Measurements from ENCODE around the gene KCNAB3.

The KCNAB3 gene

DNA sequence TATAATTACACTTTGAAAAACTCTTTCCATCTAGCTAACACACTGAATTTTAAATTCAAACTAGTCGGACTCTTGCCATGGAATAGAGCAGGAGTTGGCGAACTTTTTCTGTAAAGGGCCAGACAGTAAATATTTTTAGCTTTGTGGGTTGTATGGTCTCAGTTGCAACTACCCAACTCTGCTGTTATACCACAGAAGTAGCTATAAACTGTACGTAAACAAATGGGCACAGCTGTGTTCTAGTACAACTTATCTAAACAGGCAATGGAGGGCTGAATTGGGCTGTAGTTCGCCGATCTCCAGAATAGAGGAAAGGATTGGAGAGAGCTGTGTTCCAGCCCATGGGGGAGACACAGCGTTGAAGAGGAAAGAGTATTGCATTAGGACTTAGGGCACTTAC, 11.1 kb upstream of the KCNAB3 start:
- no peak for DNase-seq (ENCODE audit: low read depth)

DNA sequence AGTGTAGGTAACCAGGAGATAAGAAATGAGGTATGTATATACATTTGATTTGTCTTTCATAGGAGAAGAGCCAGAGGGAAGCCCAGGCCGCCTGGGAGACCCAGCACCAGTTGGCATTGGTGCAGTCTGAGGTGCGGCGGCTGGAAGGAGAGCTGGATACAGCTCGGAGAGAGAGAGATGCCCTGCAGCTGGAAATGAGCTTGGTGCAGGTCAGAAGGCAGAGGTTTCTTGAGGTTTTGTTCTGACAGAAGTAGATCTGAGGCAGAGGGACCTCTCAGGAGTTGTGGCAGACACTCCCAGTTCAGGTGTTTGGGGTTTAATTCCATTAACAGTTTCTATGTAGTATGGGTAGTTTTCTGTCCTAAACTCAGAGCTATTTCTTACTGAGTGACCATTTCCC, 10.4 kb upstream of the KCNAB3 start:
- DNase-seq (ENCODE audit: low read depth), result no peak

DNA sequence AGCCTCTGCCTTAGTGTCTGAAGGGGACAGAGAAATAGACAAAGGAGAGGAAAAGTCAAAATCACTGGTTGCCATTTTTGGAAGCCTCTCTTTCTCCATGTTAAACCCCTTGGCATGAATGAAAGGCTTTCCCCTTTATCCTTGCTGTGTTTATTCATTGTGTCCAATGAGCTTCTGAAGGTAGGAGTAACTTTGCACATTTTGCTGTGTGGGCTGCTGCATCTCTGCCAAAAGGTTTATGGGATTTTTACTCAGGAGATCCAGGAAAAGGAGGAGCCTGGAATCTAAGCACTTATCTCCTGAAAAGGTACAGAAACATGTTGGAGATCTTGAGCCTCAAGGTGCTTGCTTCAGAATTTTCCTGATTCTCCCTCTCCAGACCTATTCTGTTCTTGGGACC, 6.2 kb upstream of the KCNAB3 start:
- DNase-seq (ENCODE audit: low read depth), result no peak

DNA sequence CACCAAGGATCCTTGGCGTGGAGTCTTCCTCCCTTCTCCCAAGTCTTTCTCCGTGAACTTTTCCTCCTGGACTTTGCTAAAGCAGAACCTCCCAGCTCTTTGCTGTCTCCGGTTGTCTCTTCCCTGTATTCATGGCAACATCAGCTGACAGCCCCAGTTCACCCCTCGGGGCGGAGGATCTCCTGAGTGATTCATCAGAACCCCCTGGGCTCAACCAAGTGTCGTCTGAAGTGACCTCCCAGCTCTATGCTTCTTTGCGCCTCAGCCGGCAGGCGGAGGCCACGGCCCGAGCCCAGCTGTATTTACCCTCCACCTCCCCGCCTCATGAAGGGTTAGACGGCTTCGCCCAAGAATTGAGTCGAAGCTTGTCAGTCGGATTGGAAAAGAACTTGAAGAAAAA, 3.3 kb upstream of the KCNAB3 start:
- peak; percentile 44 for DNase-seq (ENCODE audit: low read depth)

DNA sequence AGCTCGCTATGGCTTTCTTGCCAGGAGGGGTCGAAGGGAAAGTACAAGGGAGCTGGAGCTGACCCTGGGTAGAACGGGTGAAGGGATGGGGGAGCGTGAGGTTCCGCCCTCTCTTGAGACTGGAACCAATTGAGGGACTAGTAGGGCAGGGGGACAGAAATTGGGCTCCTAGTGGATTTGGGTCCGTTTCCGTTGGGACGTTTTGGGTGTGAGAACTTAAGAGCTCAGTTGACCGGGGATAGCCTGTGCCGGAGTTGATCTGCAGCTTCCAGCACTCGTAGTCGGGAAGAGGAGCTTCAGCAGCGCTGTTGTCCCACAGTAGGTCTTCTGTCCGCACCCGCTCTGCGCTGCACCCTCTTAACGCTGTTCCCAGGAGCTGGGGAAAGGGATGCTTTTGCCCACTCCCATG, 2.8 kb upstream of the KCNAB3 start:
- DNase-seq (ENCODE audit: low read depth), result no peak

DNA sequence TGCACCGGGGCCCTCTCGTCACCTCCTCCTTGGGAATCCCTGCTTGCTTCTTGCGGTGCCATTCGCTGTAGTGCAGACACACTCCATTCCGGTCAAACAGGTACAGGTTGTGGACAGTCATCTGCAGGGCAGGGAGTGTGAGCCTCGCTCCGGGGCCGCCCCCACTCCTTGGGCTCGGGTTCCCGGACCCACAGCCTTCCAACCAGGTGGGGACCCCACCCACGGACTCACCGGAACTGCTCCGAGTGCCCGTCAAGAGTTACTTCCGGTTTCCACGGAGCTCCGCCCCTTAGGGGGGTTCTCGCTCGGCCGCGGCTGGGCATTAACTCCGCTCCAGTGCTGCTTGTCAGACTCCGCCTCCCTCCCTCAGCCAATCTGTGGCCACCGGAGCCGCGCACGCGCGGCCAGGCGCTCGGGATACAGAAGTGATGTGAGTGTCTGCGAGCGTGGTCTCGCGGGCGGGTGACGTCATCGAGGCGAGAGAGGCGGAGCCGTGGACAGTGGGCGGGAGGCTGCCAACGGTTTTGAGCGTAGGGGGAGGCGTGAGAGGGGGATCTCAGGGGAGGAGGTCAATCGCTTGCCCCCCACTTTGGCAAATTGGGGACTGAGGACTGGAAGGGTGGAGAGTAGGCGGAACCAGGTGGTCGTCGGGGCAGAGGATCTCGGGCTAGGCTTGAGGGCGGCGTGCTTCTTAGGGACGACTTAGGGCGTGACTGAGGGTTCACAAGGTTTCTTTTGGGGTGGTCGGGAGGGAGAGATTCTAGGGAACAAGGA, 2.2 kb upstream of the KCNAB3 start, which contains the start of the genes CNTROB and TRAPPC1:
CNTROB (plus strand) TSS at position 498 of the 774 bp plus-strand sequence. CDS start 874 bp downstream, outside the sequence.
TRAPPC1 (minus strand) TSS at position 238 of the 774 bp plus-strand sequence; CDS start at position 121, 117 bp downstream.
- peak; percentile 98 for DNase-seq (ENCODE audit: low read depth)

DNA sequence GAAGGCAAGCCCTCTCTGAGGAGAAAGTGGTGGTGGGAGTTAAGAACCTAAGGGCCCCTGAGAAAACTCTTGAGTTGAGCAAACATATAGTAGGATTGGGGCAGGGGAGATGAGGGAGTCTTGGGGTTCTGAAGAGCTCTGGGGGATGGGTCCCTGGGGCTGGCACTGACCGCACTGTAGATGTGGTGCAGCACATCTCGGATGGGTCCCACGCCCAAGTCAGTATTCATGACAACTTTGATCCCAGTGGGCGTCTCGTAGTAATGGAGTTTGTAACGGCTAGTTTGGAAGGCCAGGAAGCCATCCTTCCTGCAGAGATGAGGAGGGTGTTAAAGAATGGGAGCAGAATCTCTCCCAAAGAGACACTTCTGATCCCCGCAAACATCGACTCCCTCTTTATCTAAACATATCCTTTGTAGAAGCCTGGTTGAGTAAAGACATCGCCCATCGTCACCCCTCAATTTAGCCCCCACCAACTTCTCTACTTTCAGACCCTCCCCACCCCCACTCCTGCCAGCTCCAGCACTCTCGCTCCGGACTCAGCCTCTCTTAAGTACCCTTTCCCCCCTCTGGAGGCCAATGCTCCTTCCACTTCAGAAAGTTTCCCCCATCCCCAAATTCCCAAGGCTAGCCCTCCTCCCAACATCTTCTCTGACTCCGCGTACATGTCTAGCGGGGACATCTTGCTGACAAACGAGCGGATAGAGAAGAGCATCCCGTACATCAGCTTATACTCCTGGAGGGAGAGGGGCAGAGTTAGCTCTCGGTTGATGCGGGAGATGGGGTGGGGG, 1.4 kb upstream of the KCNAB3 start:
- DNase-seq (ENCODE audit: low read depth), result no peak

DNA sequence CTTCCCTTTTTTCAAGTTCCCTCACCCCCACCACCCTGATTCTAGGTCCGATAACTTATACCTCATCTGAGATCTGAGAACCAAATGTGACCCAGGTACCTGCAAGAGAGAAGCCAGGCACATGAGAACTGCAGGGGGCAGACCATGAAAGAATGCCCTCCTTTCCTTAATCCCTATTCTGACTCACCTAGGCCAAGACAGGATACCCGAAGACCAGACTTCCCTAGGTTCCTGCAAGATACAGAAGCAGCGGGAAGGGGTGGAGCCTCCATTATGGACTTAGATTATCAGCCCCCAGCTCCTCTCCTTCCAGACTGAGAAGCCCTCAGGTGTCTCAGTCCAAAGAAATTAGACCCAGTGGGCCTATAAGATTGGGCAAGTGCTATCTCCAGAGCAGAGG, 2.1 kb downstream of the KCNAB3 start:
- DNase-seq (ENCODE audit: low read depth), result no peak

DNA sequence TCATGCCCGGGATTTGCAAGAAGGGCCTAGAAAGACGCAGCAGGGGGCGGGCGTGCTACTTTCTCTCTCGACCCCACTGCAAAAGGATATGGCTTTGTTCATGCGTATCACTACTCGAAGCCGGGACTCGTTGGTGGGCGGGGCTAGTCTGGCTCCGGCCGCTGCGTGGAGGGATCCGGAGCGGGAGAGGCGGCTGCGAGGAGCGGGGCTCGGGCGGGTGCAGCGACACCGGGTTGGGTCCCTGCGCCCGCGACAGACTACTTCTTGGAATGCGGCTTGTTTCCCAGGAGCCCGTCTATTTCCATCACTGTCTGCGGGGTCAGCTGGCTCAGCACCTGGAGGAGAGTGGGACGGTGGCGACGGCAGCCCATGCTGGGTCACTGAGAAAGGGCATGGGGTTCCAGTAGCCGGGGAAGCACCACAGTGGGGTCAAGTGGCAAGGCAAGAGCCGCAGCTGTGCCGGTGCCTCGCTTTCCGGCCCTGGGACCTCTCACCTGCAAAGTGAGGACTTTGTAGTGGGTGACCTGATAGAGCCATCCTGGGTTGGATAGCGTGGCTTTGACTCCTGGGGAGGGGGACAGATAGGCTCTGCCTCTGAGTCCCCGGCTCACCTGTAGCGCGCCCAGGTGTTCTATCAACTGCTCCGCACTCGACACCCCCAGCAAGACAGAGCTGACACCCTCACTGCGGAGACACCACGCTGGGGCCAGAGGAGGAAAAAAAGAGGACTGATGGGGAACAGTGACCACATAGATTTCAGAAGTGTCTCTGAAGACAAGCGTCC, 6.6 kb downstream of the KCNAB3 start:
- peak; percentile 61 for DNase-seq (ENCODE audit: low read depth)

DNA sequence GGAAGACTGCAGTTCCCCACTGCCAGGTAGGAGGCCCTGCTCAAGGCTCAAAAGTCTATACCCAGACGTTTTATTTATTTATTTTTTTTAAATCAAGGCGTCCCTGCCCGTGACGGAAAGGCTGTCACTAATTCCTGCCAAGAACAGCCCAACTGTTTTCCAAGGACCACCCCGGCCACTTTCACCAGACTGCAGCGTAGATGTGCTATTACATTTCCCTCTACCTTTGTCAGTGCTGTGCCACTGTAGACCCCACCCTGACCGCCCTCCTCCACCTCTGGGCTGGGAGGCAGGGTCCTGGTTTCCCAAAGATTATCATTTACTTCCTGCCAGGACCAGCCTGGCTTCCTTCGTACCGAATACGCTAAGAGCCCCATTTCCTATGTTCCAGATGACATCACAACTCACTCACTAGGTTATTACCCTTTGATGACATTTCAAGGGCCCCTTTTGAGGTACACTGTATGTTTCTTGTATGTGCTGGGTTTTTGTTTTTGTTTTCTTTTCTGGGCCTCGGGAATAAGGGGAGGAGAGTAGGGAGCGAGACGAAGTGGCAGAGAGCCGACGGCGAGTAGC, 7.3 kb downstream of the KCNAB3 start:
- DNase-seq (ENCODE audit: low read depth), result no peak

DNA sequence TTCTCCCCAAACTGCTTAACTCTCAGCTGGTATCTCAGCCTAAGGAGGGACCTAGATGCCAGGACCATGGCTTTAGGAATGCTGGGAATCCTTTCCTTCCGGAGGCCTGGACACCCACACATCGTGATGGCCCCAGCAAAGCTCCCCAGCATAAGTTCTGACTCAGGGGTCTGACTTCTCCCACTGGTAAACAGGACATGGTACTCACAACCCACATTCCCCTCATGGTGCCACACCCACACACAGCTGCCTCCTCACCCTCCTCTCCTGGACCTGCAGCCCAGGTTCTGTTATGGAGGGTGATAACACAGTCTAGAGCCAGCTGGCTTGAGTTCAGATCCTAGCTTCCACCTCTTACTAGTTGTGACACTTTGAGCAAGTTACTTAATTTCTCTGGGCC, 12.8 kb downstream of the KCNAB3 start:
- DNase-seq (ENCODE audit: low read depth), result no peak

DNA sequence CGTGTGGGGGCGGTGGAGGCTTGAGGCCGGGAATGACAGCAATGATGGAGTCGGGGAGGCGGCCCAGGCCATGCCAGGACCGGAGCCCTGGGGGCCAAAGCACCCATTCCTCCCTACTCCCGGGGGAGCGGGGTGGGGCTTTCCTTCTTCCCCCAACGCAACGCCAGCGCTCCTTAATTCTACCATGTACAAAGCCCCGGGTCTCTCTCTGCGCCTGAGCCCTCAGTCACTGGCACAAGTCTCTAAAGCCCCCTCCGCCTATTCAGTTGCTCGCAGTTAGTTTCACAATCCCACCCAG, 13.3 kb downstream of the KCNAB3 start:
- no peak for DNase-seq (ENCODE audit: low read depth)

DNA sequence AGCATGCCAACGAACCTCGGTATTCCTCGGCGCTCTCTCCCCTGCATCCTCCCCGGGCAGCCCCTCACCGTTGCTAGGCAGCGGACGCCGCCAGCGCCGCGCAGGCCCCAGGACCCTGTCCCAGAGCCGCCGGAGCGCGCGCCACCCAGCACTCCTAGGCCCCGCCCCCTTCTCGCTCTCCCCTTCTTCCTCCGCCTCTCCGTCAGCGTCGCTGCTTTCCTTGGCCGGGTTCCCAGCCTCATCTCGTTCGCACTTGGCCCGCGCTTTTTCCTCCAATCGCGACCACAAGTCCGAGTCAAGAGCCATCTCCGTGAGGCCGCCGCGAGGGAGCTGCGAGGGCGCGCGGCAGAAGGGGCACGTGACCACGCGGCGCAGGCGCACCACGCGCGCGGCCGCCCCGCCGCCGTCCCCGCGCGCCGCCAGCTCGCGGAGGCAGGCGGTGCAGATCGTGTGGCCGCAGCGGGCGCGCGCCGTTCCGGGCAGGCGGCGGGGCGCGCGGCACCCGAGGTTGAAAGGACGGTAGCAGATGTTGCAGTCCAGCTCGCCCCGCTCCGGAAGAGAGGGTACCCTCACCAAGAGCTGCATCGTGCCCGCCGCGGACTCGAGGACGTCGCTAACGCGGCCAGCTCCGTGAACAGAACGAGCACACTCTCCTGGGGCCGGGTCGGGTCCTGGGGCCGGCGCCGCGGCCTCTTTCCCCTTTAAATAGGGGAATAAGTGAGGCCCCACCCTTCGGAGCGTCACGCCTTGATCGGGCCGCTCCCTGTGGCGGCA, 13.9 kb downstream of the KCNAB3 start, which contains the start of gene RNF227:
RNF227 (minus strand) TSS at position 679 of the 774 bp plus-strand sequence; CDS start at position 585, 94 bp downstream.
- DNase-seq (ENCODE audit: low read depth), result peak; percentile 93

DNA sequence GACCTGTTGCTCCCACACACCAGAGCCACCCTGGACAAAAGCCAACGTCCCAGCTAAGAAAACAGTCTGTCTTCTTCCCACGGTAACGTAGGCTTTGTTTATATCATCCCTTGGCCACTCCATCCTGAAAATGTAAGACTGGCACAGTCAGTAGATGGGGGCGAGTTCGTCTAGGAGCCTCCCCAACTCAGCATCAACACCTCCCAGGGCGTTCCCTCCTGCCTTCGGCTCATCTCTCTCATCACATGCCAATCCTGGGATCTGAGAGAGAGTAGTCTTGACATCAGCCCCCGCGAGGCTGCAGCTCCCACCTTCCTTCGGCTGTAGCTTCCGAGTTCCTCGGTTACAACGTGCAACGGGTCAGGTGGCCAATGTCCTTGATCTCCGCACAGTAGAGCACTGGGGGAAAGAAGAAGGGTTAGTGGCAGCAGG, 14.5 kb downstream of the KCNAB3 start:
- no peak for DNase-seq (ENCODE audit: low read depth)

DNA sequence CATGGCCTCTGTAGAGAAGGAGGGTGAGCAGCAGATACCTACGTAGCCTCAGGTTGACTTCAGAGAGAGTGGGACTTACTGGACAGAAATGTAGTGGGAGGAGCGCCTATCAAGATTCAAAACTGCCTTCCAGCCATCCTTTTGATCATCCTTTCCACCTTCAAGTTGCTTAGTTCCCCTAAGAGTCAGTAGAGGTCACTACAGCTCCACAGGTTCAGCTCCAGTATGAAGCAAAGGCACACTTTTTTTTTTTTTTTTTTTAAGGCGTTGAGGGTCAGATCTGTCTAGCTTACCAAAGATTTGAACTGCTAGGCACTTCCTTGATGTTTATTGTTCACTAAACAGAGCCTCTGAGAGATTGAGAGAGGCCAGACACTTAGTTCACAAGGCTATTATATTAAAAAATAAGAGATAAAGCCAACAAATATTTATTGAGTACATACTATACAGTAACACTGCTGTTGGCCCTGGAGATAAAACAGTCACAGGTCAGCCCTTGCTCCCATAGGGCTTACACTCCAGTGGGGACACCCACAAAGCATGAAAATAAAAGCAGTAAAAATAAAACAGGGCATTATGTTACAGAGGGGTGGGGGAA, 16.6 kb downstream of the KCNAB3 start:
- peak; percentile 61 for DNase-seq (ENCODE audit: low read depth)

DNA sequence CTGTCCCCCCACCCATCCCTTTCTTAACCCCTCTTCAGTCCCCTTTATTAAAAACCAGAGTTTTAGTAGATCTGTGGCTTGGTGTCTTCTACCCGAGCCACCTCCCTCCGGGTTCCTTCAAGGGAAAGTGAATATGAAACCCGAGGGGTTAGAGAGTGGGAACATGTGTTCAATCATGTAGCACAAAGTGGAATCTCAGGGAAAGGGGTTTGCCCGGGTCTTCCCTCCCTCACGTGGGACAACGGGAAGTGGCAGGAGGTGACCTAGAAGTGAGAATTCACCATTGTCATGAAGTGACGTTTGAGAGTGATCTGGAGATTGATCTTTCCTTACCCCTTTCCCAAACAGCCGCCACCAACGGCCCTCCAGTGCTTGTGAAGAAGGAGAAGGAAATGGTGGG, 18.5 kb downstream of the KCNAB3 start:
- no peak for DNase-seq (ENCODE audit: low read depth)

DNA sequence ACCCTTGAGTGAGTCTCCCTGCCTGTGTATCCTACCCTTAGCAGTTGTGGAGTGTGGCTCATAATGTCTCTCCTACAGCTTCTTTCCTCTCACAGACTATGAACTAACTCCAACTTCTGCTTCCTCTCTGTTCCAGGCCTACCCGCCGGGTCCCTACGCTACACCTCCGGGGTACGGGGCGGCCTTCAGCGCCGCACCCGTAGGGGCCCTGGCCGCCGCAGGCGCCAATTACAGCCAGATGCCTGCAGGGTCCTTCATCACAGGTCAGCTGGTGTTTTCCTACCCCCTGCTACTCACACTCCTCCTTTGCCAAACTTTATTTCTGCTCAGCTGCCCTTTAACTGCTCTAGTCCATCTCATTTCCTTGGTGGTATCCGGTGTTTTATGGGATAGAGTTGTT, 18.9 kb downstream of the KCNAB3 start:
- DNase-seq (ENCODE audit: low read depth), result no peak

DNA sequence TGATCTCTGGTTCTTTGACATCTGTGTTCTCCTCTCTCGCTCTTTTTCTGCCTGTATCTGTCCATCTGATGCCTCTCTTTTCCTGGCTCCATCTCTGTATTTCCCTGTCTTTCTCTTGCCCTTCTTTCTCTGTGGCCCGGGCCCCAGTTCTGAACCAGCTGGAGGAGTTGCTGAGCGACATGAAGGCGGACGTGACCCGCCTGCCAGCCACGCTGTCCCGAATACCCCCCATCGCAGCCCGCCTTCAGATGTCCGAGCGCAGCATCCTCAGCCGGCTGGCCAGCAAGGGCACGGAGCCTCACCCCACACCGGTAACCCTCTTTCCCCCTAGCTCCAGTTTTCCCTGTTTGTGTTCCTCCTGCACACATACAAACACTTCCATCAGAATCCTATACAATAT, 19.4 kb downstream of the KCNAB3 start:
- DNase-seq (ENCODE audit: low read depth), result no peak

DNA sequence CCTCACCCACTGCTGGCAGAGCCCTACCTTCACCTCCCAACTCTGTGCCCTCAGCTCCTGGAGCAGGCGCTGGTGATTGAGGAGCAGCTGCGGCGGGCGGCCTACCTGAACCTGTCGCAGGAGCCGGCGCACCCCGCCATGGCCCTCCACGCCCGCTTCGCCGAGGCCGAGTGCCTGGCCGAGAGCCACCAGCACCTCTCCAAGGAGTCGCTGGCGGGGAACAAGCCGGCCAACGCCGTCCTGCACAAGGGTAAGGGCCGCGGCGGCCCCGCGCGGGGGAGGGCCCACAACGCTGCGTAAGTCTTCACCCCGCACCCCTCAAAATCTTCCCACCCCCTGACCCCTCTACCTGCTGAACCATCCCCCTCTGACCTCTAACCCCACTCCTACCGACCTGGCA, 20.6 kb downstream of the KCNAB3 start:
- no peak for DNase-seq (ENCODE audit: low read depth)

DNA sequence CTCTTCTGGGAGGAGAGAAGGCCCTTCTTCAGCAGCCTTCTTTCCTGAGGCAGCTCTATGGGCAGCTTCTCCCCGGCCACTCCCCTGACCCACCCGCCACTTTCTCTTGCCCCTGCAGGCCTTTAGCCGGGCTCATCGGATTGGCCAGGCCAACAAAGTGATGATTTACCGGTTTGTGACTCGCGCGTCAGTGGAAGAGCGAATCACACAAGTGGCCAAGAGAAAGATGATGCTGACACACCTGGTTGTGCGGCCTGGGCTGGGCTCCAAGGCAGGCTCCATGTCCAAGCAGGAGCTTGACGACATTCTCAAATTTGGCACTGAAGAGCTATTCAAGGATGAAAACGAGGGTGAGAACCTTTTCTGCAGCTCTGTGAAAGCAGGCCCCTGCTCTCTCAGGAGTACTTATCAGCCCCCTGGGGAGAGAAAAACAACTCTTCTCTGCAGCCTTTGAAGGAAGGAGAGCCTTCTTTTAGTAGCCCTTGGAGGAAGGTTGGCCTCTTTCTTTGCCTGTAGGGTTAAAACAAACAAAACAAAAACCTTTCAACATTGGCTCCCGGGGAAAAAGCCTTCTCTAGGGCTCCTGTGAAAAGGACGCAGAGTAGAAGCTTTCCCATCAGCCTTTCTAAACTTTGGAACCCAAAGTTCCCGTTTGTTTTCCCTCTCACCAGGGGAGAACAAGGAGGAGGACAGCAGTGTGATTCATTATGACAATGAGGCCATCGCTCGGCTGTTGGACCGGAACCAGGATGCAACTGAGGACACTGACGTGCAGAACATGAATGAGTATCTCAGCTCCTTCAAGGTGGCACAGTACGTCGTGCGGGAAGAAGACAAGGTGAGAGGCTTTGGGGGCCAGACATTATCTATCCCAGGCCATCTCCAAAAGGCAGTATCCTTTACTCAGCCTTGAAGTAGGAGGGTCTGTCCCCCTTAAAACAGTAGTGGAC, 26.2 kb downstream of the KCNAB3 start:
- DNase-seq (ENCODE audit: low read depth), result no peak
